ENCODE measurements around the gene LYRM1. TPM values are rescaled to one million over a fixed set of nuclear protein-coding genes. Genes with fewer than 3 reads are reported as not detected.
"Not testable (repeated sequence)": the region's sequence is repeated elsewhere in the genome, so short reads cannot be mapped to it uniquely, and the experiment has no call there.

The LYRM1 gene, protein sequence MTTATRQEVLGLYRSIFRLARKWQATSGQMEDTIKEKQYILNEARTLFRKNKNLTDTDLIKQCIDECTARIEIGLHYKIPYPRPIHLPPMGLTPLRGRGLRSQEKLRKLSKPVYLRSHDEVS
- total RNA-seq: 10 to 100 TPM; 11.7 to 20.1 TPM
- long read RNA-seq, transcript LYRM1-208 (4 exons, 460 nt): major isoform, 5 of 14 reads
- long read RNA-seq, partial matches to known transcripts: 1 of 14 reads
- long read RNA-seq, other reads (novel, unspliced or antisense): 1 of 14 reads

DNA sequence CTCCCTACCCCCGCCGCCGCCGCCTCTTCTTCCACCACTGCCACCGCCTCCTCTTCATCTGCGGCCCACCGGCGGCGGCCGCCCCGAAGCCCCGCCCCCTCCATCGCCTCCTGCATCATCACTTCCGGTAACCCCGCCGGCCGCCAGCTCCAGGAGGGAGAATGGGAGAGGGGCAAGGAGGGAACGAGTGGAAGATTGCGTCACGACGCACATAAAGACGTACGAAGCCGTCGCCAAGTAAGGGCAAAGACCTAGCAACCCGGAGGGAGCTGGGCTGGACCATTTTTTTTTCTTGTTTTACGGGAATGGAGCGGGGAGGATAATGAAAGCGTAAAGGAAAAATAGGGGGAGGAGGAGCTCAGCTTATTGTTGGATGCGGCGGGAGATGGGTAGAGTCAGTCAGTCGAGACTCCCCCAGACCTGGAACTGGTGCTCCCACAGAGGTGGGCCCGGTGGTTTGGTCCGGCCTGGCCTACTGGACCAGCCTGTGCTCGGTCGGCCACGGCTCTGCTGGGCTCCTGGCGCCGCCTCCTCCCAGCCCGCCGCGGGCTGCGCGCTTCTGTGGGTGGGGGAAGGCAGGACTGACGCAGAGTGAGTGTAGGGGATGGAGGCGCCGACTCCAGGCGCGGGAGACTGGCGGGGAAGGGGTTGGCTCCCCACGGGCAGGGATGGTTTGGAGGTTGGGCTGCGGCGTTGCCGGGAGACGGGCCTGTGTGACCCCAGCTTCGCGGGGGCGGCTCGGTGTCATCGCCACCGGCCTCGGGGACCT, at the start of gene LYRM1, which contains the start of gene DCUN1D3:
TSS of gene LYRM1 (plus strand) at position 473 of the 769 bp plus-strand sequence. CDS start 14,785 bp downstream, outside the sequence.
TSS of gene DCUN1D3 (minus strand) at position 60 of the 769 bp plus-strand sequence. CDS start 37,820 bp downstream, outside the sequence.
- DNase-seq: peak; percentile 95 to 99
- ATAC-seq: peak; percentile 89
- intact Hi-C loops (cut with DNase I, micrococcal nuclease): no loop called here

GRCh38 chr16:20850981-20851380, 49.6 kb upstream of the LYRM1 start:
- ATAC-seq (no peak), DNase-seq (no peak)
- intact Hi-C loops (cut with DNase I, micrococcal nuclease): no loop called here

DNA sequence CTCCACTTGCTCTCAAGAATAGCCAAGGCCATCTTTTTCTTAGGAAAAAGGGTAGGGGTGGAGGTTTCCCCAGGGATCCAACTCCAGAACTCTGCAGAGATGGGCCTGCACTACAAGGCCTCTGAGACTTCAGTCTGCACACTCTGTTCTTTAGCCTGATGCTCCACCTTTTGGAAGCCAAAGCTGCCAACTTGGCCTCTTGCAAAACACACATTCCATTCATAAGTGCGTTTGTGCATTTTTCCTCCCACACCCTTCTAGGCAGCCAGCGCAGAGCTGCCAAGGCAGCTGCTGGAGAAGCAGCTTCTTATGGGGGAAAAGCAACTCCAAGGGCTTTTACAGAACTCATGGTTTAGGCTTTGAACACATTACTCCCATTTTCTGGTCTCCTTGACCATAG, 49.0 kb upstream of the LYRM1 start:
- intact Hi-C loops (cut with DNase I, micrococcal nuclease): no loop called here
- peak; percentile 26 to 73 for DNase-seq
- ATAC-seq: peak; percentile 75

GRCh38 chr16:20853143-20853542, 47.4 kb upstream of the LYRM1 start:
- ATAC-seq: no peak
- intact Hi-C loops (cut with DNase I, micrococcal nuclease): no loop called here
- DNase-seq: no peak

GRCh38 chr16:20853981-20854620, 46.5 kb upstream of the LYRM1 start:
- ATAC-seq (no peak), DNase-seq (no peak)
- intact Hi-C loops (cut with DNase I, micrococcal nuclease): no loop called here

GRCh38 chr16:20854963-20855362, 45.6 kb upstream of the LYRM1 start:
- intact Hi-C loops (cut with DNase I, micrococcal nuclease): no loop called here
- ATAC-seq (no peak), DNase-seq (no peak)

DNA sequence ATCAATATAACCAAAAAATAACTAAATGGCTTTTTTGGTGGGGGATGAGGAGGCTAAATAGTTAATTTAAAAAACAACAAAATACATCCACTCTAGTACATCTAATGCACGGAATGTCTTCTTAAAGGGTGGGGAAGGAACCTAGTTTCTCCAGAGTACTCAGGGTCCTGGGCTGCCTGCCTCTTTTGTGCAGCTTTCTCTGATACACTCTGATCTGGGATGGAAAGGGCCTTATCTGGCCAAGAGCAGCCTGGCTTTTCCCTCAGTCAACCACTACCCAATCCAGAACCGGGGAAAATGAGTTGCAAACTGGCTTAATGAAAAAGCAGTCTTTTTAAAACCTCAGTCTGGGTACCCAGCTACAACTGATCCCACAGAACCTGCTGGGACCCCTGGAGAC, 43.3 kb upstream of the LYRM1 start:
- ATAC-seq (no peak), DNase-seq (no peak)
- intact Hi-C loops (cut with DNase I, micrococcal nuclease): no loop called here

DNA sequence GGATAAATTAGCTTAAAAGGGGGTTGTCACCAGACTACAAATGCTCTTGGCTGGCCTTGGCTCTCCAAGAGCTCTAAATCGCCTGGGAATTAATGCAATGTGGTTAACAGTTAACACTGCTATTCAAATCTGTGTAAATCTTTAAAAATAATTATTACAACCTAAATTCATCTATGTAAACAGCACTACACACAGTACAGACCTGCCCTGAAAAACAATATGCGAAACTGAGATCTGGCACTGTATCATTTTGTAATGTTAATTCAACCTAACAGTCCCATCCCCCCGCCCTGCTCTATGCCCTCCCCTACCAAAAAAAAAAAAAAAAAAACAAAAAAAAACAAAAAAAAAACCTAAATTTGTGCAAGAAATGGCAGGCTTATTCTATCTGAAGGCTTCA, 41.3 kb upstream of the LYRM1 start:
- no peak for ATAC-seq
- DNase-seq: no peak
- intact Hi-C loops (cut with DNase I, micrococcal nuclease): no loop called here

DNA sequence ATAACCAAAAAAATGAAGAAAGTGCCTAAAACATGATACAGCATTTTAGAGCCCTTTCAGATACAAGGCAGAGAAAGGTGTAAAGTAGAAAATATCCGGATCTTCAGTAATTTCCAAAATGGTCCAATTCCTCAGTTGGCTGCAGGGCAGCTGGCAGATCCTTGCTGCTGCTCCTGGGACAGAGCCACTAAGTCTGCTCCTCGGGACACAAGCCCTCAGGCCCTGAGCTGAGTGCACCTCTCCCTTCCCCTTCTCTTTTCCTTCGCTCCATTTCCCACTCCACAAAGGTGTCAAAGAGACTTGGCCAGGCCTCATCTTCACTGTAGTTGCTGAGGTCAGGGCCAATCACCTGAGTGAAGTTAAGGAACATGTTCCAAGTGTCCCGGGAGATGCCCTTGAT, 40.9 kb upstream of the LYRM1 start:
- no peak for DNase-seq
- intact Hi-C loops (cut with DNase I, micrococcal nuclease): loop anchor here in 1 of 2 donors (10.0 kb wide), 1 partner anchor 55 kb away; no protein-coding TSS in a partner anchor
- no peak for ATAC-seq

- DNase-seq (no peak), ATAC-seq (no peak)
- intact Hi-C loops (cut with DNase I, micrococcal nuclease): loop anchor here in 1 of 2 donors (10.0 kb wide), 1 partner anchor 54 kb away; no protein-coding TSS in a partner anchor
Measured at GRCh38 chr16:20860361-20860760, 40.2 kb upstream of the LYRM1 start.

DNA sequence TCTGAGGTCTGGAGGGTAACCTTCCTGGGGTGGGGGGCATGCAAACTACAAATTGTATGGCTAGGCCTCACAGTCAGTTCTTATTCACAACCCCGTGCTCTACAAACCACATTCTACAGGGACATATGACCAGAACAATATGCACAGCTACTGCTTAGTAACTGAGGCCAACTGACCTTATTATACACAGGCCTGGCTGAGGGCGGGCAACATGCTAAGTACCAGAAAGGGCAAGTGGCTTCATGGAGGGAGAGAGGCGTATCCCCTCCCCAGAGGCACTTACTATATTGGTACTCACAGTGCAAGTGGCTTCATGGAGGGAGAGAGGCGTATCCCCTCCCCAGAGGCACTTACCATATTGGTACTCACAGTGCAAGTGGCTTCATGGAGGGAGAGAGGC, 39.6 kb upstream of the LYRM1 start:
- not testable (repeated sequence) for DNase-seq, ATAC-seq
- intact Hi-C loops (cut with DNase I, micrococcal nuclease): loop anchor here in 1 of 2 donors (10.0 kb wide), 1 partner anchor 54 kb away; no protein-coding TSS in a partner anchor

GRCh38 chr16:20862162-20862960, 38.2 kb upstream of the LYRM1 start:
- no peak for ATAC-seq
- intact Hi-C loops (cut with DNase I, micrococcal nuclease): loop anchor here in 1 of 2 donors (10.0 kb wide), 1 partner anchor 52 kb away; no protein-coding TSS in a partner anchor
- no peak for DNase-seq

GRCh38 chr16:20864376-20864775, 36.2 kb upstream of the LYRM1 start:
- not testable (repeated sequence) for DNase-seq, ATAC-seq
- intact Hi-C loops (cut with DNase I, micrococcal nuclease): loop anchor here in 1 of 2 donors (10.0 kb wide), 1 partner anchor 50 kb away; no protein-coding TSS in a partner anchor

GRCh38 chr16:20865420-20866131, 35.0 kb upstream of the LYRM1 start:
- no peak for ATAC-seq
- DNase-seq: no peak
- intact Hi-C loops (cut with DNase I, micrococcal nuclease): loop anchor here in 1 of 2 donors (10.0 kb wide), 1 partner anchor 49 kb away; no protein-coding TSS in a partner anchor

- intact Hi-C loops (cut with DNase I, micrococcal nuclease): loop anchor here in 1 of 2 donors (10.0 kb wide), 1 partner anchor 49 kb away; no protein-coding TSS in a partner anchor
- no peak for ATAC-seq
- DNase-seq: peak in 1 of 2 donors; percentile 42
Measured at GRCh38 chr16:20866145-20866772, 34.3 kb upstream of the LYRM1 start.

GRCh38 chr16:20866801-20867200, 33.8 kb upstream of the LYRM1 start:
- intact Hi-C loops (cut with DNase I, micrococcal nuclease): loop anchor here in 1 of 2 donors (10.0 kb wide), 1 partner anchor 48 kb away; no protein-coding TSS in a partner anchor
- ATAC-seq: no peak
- DNase-seq: no peak

DNA sequence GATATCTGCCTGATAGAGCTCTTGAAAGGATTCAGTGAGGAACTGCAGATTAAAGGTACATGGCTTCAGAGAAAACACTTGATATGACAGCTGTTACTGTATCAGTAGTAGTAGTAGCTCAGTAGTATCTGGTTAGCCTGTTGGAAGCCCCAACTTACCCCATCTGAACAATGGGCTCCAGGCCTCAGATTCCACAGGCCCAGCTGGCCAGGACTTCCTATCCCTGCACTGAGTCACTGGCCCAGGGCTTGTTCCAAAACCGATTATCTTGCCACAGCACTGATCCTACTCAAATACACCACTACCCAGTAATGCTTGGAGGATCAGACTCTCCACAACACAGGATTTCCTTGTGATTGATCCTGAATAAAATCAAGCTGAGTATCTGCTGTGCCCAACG, 33.0 kb upstream of the LYRM1 start:
- ATAC-seq (no peak), DNase-seq (no peak)
- intact Hi-C loops (cut with DNase I, micrococcal nuclease): loop anchor here in 1 of 2 donors (10.0 kb wide), 1 partner anchor 47 kb away; no protein-coding TSS in a partner anchor

Data from left colon (tissue), 2 donors.